PC-9 (cell line): Measurements from ENCODE around the gene AADACL4.

Source experiments
- EZH2 ChIP-seq: fragments of 200-600 bp; sonication (generic); IDR thresholded peaks from 2 replicates; pipeline ENCODE4 v1.8.0; 2017; ENCODE audit warnings: antibody characterized with exemption, low read depth
- TF ChIP-seq, protein P1 (sequence below): fragments of 200-600 bp; sonication (generic); conservative IDR thresholded peaks from 2 replicates; pipeline ENCODE4 v1.6.1; 2017; ENCODE audit warnings: mixed run types, antibody characterized with exemption, mild to moderate bottlenecking, moderate library complexity

DNA sequence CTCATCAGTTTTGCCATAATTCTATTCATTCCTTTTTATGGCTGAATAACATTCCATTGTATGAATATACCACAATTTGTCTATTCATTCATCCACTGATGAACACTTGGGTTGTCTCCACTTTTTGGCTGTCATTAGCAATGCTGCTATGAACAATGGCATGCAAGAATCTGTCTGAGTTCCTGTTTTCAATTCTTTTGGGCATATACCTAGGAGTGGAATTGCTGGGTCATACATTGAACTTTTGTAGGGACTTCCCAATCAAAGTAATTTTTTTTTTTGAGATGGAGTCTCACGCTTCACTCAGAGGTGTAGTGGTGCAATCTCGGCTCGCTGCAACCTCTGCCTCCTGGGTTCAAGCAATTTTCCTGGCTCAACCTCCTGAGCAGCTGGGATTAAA lies 34.9 kb downstream of the AADACL4 start:
- TF ChIP-seq, protein P1, sequence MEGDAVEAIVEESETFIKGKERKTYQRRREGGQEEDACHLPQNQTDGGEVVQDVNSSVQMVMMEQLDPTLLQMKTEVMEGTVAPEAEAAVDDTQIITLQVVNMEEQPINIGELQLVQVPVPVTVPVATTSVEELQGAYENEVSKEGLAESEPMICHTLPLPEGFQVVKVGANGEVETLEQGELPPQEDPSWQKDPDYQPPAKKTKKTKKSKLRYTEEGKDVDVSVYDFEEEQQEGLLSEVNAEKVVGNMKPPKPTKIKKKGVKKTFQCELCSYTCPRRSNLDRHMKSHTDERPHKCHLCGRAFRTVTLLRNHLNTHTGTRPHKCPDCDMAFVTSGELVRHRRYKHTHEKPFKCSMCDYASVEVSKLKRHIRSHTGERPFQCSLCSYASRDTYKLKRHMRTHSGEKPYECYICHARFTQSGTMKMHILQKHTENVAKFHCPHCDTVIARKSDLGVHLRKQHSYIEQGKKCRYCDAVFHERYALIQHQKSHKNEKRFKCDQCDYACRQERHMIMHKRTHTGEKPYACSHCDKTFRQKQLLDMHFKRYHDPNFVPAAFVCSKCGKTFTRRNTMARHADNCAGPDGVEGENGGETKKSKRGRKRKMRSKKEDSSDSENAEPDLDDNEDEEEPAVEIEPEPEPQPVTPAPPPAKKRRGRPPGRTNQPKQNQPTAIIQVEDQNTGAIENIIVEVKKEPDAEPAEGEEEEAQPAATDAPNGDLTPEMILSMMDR, result no peak
- no peak for TF ChIP-seq EZH2
